K562 treated with DMSO at 1 percent for 4 hours (cell line): ENCODE results near the gene PSMD8. TPM values are rescaled to one million over a fixed set of nuclear protein-coding genes. Genes with fewer than 3 reads are reported as not detected.

ENCODE experiments used
- total RNA-seq: library from RNA; unstranded; fragments of 300-600 nt; gene quantifications from 2 replicates; pipeline ENCODE4 v1.2.3, GENCODE V29; 2022; ENCODE audit not compliant: insufficient read depth

The PSMD8 gene
- total RNA-seq = 380 and 446 TPM in 2 replicates

DNA sequence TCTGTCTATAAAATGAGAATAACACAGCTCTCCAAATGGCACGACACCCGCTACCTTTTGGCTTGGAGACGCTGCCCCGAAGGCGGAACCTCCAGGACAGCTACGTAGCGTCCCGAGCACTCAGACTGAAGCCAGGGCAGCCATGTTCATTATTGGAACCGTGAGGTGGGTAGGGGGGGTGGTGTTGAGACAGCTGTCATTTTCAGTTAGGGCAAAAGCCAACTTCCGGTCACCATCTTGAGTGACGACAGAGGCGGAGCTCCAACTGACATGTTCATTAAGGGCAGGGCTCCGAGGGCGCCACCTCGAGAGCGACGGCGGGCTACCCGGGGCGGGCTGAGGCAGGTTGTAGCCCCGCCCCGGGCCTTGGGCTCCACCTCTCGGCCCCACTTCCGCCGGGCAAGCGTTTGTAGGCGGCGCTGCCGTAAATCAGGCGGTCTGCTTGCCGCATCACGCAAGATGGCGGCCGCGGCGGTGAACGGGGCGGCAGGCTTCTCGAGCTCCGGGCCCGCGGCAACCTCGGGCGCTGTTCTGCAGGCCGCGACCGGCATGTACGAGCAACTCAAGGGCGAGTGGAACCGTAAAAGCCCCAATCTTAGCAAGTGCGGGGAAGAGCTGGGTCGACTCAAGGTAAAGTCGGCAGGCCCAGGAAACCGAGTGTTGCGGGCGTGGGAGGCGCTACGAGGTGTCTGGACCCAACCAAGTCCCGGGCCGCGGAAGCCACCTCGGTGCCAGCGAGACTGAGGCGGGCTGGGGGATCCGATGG, at the start of gene PSMD8:
Gene PSMD8 (plus strand): TSS at position 240 of the 766 bp plus-strand sequence. CDS start 31 bp downstream, at position 271.

DNA sequence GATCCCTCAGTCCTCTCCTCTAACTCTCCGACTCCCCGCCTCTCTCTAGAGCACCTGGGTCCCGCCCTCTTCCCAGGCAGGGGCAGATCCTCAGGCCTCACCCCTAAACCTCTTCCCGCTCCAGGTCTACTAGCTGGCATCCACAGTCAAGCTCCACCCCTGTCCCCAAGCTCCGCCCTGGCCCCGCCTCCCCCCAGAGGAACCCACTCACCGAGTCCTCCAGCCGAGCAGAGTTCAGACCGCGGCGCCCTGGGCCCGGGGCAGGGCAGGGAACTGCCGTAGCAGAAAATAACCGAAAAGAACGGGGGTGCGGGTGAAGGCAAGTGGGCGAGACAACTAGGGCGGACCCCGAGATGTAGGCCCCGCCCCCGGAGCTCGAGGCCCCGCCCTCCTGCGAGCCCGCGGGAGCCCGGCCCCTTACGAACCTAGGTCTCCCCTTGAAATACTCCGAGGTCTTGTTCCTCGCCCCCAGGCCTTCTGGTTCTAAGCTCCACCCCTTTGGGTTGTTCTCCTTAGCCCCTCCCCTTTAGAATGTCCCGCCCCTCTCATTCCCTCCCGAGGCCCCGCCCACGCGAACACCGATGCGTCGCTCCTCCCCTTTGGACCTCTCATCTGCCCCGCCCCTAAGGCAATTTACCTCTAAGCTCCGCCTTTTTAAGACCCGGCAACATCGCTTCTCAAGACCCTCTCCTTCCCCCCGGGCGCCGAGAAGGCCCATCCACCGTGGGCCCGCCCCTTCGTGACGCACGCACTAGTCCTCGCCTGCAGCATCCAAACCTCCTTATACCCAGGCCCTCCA, 13.4 kb downstream of the PSMD8 start, which contains the start of gene GGN:
Gene GGN (minus strand): TSS at position 485 of the 799 bp plus-strand sequence. CDS start 773 bp downstream, outside the sequence.

DNA sequence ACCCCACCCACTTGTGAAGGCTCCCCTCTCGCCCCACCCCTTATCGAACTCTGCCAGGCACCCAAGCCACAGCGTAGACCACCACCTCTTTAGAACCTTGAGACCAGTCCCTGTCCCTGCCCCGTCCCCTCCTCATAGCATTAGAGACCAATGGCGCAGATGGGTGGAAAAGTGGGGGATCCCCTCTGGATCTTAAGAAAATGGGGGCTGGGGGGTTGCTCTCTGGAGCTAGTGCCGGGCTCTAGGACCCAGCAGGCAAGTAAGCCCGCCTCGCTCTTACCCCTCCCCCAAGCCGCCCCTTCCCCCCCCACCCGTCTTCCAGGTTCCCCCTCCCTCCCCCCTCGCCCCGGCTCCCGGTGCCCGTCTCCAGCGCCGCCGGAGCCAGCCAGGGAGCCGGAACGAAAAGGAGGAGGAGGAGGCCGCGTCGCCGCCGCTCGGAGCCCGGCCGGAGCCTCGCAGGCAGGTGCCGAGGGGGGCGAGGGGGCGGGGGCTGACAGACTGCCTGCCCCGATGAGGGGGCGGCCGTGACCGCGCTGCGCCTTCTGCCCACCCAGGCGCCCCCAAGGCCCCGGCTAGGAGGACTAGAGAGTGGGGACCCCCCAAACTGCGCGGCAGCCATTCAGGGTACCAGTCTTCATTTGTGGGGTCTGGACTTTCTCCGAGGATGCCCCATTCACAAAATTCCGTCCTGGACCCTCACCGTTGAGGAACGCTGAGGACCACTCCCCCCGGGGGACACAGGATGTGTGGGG, 14.2 kb downstream of the PSMD8 start, which contains the start of gene SPRED3:
Gene SPRED3 (plus strand): TSS at position 349 of the 752 bp plus-strand sequence. CDS start 1,606 bp downstream, outside the sequence.

DNA sequence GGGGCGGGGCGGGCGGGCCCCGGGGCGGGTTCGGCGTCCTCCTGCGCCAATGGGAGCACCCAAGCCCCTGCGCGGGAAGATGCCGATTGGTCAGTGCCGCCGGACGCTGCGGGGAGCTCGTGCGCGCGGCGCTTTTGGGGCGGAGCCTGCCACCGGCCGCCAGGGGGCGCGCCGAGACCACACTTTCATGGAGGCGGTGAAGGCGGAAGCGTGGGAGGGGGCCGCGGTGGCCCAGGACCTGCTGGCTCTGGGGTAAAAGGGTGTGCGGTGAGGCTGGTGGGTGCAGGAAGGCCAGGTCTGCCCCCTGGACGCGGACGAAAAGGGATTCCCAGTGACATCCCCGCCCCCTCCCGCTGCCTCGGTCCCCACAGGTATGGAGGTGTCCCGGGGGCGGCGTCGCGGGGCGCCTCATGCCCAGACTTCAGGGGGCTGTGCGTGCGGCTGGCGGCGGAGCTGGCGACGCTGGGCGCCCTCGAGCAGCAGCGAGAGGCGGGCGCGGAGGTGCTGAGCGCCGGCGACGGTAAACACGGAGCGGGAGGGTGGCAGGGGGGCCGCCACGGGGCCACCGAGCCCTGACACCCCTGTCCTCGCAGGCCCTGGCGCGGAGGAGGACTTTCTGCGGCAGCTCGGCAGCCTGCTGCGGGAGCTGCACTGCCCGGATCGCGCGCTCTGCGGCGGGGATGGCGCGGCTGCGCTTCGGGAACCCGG, 28.8 kb downstream of the PSMD8 start, which contains the start of gene FAM98C:
Gene FAM98C (plus strand): TSS at position 127 of the 708 bp plus-strand sequence. CDS start 61 bp downstream, at position 188.

DNA sequence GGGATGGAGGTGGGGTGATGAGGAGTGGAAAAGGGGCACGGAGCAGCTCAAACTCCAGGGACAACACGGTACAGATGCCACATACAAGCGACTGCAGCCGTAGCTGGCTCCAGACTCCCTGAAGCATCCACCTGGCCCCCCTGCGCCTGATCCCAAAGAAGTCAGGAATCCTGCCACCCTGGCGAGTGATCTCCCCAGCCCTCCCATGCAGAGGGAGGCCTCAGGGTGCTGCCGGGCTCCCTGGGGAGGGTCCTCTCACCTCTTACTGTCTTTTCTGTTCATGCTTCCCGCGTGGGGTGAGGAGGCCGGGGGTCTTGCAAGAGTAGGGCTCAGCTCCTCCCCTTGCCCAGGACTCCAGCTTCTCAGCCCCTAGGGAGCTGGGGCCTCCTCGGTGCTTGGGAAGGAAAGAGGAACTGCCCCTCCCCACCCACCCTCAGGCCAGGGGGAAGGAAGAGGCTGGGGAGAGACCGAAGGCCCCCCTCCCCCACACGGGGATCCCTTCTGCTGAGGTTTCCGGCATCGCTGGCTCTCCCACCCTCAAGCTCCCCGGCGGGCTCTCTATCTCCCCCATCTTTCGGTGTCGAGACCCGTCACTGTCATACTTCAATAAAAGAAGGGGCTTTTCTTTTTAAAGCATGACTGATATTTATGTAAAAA, 51.6 kb downstream of the PSMD8 start, which contains the start of gene RASGRP4:
Gene RASGRP4 (minus strand): TSS at position 410 of the 657 bp plus-strand sequence. CDS start 128 bp downstream, at position 282.

DNA sequence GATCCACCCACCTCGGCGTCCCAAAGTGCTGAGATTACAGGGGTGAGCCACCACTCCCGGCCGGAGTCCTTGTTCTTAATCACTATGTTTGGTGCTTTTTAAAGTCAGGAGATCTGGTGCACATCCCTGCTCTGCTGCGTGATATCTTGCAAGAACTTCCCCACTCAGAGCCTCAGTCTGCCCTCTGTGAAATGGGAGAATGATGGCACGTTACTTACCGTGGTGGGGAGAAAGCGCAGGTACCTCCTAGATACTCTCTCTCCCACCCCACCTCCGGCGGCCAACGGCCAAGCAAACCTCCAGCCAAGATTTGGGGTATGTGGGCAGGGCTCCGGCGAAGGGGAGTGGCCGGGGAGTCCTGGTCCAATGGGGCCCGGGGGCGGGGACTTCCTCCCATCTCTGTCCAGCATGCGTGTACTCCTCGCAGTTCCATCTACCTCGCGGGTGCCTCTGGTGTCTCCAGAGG, 58.9 kb downstream of the PSMD8 start, which contains the start of gene RYR1:
Gene RYR1 (plus strand): TSS at position 424 of the 466 bp plus-strand sequence. CDS start 139 bp downstream, outside the sequence.

Other genes starting within 250 kb of the PSMD8 start
- gene DPF1, start 150.3 kb upstream of the PSMD8 start, total RNA-seq = 1.7 and 1.9 TPM in 2 replicates
- gene PPP1R14A, start 118.2 kb upstream of the PSMD8 start, total RNA-seq = 59.5 and 75.3 TPM in 2 replicates
- 1.2 TPM in 1 of 2 replicates, not detected in the other for gene SPINT2, start 110.0 kb upstream of the PSMD8 start, total RNA-seq
- not detected in 2 replicates for gene C19orf33, start 70.3 kb upstream of the PSMD8 start, total RNA-seq
- gene YIF1B, start 58.6 kb upstream of the PSMD8 start, total RNA-seq = 487 and 516 TPM in 2 replicates
- 0.12 TPM in 1 of 2 replicates, not detected in the other for gene KCNK6, start 54.7 kb upstream of the PSMD8 start, total RNA-seq
- gene CATSPERG, start 38.7 kb upstream of the PSMD8 start, total RNA-seq = not detected in 2 replicates
- gene GGN, start 13.5 kb downstream of the PSMD8 start, total RNA-seq = 3.0 and 3.6 TPM in 2 replicates
- gene SPRED3, start 14.1 kb downstream of the PSMD8 start, total RNA-seq = 0.48 and 1.3 TPM in 2 replicates
- 21.1 and 31.7 TPM in 2 replicates for gene FAM98C, start 28.5 kb downstream of the PSMD8 start, total RNA-seq
- 20.3 and 24.4 TPM in 2 replicates for gene RASGRP4, start 51.6 kb downstream of the PSMD8 start, total RNA-seq
- 2.2 and 8.6 TPM in 2 replicates for gene RYR1, start 59.1 kb downstream of the PSMD8 start, total RNA-seq
- 0.82 and 2.6 TPM in 2 replicates for gene MAP4K1, start 243.4 kb downstream of the PSMD8 start, total RNA-seq
- 631 and 662 TPM in 2 replicates for gene EIF3K, start 244.6 kb downstream of the PSMD8 start, total RNA-seq